SK-N-SH (cell line): ENCODE results near the gene SLC8A2. TPM values are rescaled to one million over a fixed set of nuclear protein-coding genes. Genes with fewer than 3 reads are reported as not detected.

Experiments
- CTCF ChIA-PET: fragments of 300-600, 350-600 bp; formaldehyde crosslinking; extraction: SDS; loops from one replicate; lab custom pipeline; 2021; lab: Yijun Ruan, JAX
- POLR2A ChIA-PET: fragments of 350-600 bp; sonication (Branson Sonifier 250); formaldehyde crosslinking; extraction: SDS; loops from one replicate; lab custom pipeline; 2020; ENCODE audit warnings: antibody characterized with exemption, inconsistent platforms; lab: Yijun Ruan, JAX
- DNase-seq: peaks from one replicate; pipeline ENCODE4 v3.0.0; 2012
- H2AFZ ChIP-seq: fragments of 200-600 bp; sonication (generic); 2 replicates; pipeline ENCODE4 v1.8.1; 2016; ENCODE audit warnings: antibody characterized with exemption, mild to moderate bottlenecking, low read depth
- H3F3A ChIP-seq: fragments of 200-600 bp; sonication (generic); replicated peaks from 2 replicates; pipeline ENCODE3; 2016; ENCODE audit warnings: antibody characterized with exemption, mild to moderate bottlenecking; ENCODE audit not compliant: insufficient read depth
- H3K27ac ChIP-seq, 2 experiments: fragments of 200-500 bp in 1 of 2; fragments of 200-600 bp in 1 of 2; sonication (Bioruptor generic) in 1 of 2; sonication (generic), shearing (Covaris generic) in 1 of 2; 2 replicates each; pipeline versions ENCODE4 v1.5.1 to v1.6.1; 2014 to 2016; ENCODE audit warnings: low read depth in 2 of 2, inconsistent platforms in 1 of 2, low read length in 1 of 2, mild to moderate bottlenecking in 1 of 2, mixed read lengths in 1 of 2
- H3K27me3 ChIP-seq: fragments of 200-600 bp; sonication (generic), shearing (Covaris generic); 2 replicates; pipeline ENCODE4 v1.6.1; 2016; ENCODE audit warnings: mixed run types; ENCODE audit not compliant: insufficient read depth
- H3K36me3 ChIP-seq, 2 experiments: fragments of 200-500 bp in 1 of 2; fragments of 200-600 bp in 1 of 2; sonication (Bioruptor generic) in 1 of 2; sonication (generic) in 1 of 2; replicated peaks in 1 of 2; 2 replicates each; pipeline versions ENCODE3 to v1.5.1; 2014 to 2016; ENCODE audit warnings: low read length in 1 of 2, mild to moderate bottlenecking in 1 of 2; ENCODE audit not compliant: insufficient read depth in 2 of 2, control insufficient read depth in 1 of 2
- H3K4me1 ChIP-seq, 2 experiments: fragments of 200-500 bp in 1 of 2; fragments of 200-600 bp in 1 of 2; sonication (Bioruptor generic) in 1 of 2; sonication (generic), shearing (Covaris generic) in 1 of 2; 2 replicates each; pipeline versions ENCODE4 v1.5.1 to v1.6.1; 2014 to 2016; ENCODE audit warnings: low read depth in 1 of 2, low read length in 1 of 2, mixed run types in 1 of 2; ENCODE audit not compliant: insufficient read depth in 2 of 2, control insufficient read depth in 1 of 2
- H3K4me2 ChIP-seq: fragments of 200-600 bp; sonication (generic), shearing (Covaris generic); 2 replicates; pipeline ENCODE4 v1.6.1; 2017; ENCODE audit warnings: mixed run types
- H3K4me3 ChIP-seq, 2 experiments: fragments of 200-500 bp in 1 of 2; fragments of 200-600 bp in 1 of 2; sonication (Bioruptor generic) in 1 of 2; sonication (generic), shearing (Covaris generic) in 1 of 2; 2 replicates each; pipeline versions ENCODE4 v1.5.1 to v1.8.1; 2014 to 2016; ENCODE audit warnings: low read depth in 2 of 2, inconsistent platforms in 1 of 2, low read length in 1 of 2, mild to moderate bottlenecking in 1 of 2, mixed read lengths in 1 of 2, moderate library complexity in 1 of 2
- H3K79me2 ChIP-seq: fragments of 200-600 bp; sonication (generic); 2 replicates; pipeline ENCODE4 v1.8.1; 2017; ENCODE audit warnings: mild to moderate bottlenecking; ENCODE audit not compliant: insufficient read depth
- H3K9ac ChIP-seq: fragments of 200-600 bp; sonication (generic); 2 replicates; pipeline ENCODE4 v1.6.1; 2017; ENCODE audit warnings: mixed run types
- H3K9me2 ChIP-seq: fragments of 200-600 bp; sonication (generic); 2 replicates; pipeline ENCODE4 v1.6.1; 2017; ENCODE audit warnings: mixed run types
- H3K9me3 ChIP-seq: fragments of 200-600 bp; sonication (generic); 2 replicates; pipeline ENCODE4 v1.6.1; 2017; ENCODE audit warnings: mixed run types, mild to moderate bottlenecking, moderate library complexity
- H4K20me1 ChIP-seq: fragments of 200-600 bp; sonication (generic); 2 replicates; pipeline ENCODE4 v1.6.1; 2017; ENCODE audit warnings: mild to moderate bottlenecking, mixed run types; ENCODE audit not compliant: insufficient read depth
- CHD2 ChIP-seq: fragments of 150-350 bp; IDR thresholded peaks from 2 replicates; pipeline ENCODE4 v1.6.1; 2018; ENCODE audit warnings: low read length; ENCODE audit not compliant: partially characterized antibody
- ELF1 ChIP-seq: IDR thresholded peaks from 2 replicates; pipeline ENCODE4 v1.4.0; 2012
- FOSL2 ChIP-seq: IDR thresholded peaks from 2 replicates; pipeline ENCODE4 v1.4.0; 2012; ENCODE audit warnings: low read depth, mild to moderate bottlenecking, moderate library complexity, borderline replicate concordance
- FOXM1 ChIP-seq: IDR thresholded peaks from 2 replicates; pipeline ENCODE4 v1.4.0; 2012; ENCODE audit warnings: low read depth, mild to moderate bottlenecking
- GABPA ChIP-seq: IDR thresholded peaks from 2 replicates; pipeline ENCODE4 v1.4.0; 2012; ENCODE audit warnings: low read depth, mild to moderate bottlenecking
- IRF3 ChIP-seq: fragments of 150-350 bp; IDR thresholded peaks from 2 replicates; pipeline ENCODE4 v1.6.1; 2016; ENCODE audit warnings: mild to moderate bottlenecking, low read depth, low read length
- JUND ChIP-seq: IDR thresholded peaks from 2 replicates; pipeline ENCODE4 v1.4.0; 2012
- MAX ChIP-seq: IDR thresholded peaks from 2 replicates; pipeline ENCODE4 v1.4.0; 2012; ENCODE audit warnings: low read depth
- NRF1 ChIP-seq: IDR thresholded peaks from 2 replicates; pipeline ENCODE4 v1.6.1; 2012; ENCODE audit warnings: low read depth, mild to moderate bottlenecking, low read length
- PBX3 ChIP-seq: IDR thresholded peaks from 2 replicates; pipeline ENCODE4; 2012
- POLR2AphosphoS5 ChIP-seq: IDR thresholded peaks from 2 replicates; pipeline ENCODE4 v1.6.1; 2012; ENCODE audit warnings: low read depth, low read length
- RXRA ChIP-seq: IDR thresholded peaks from 2 replicates; pipeline ENCODE4 v1.4.0; 2012; ENCODE audit warnings: low read depth, mild to moderate bottlenecking, borderline replicate concordance
- TEAD4 ChIP-seq: IDR thresholded peaks from 2 replicates; pipeline ENCODE4 v1.4.0; 2012; ENCODE audit warnings: mild to moderate bottlenecking, borderline replicate concordance; ENCODE audit not compliant: insufficient read depth
- USF1 ChIP-seq: IDR thresholded peaks from 2 replicates; pipeline ENCODE4 v1.4.0; 2012; ENCODE audit warnings: low read depth, borderline replicate concordance
- ZBTB33 ChIP-seq: IDR thresholded peaks from 2 replicates; pipeline ENCODE4 v1.4.0; 2012; ENCODE audit warnings: low read depth, borderline replicate concordance
- WGBS: methylation state at CpG from one replicate; pipeline ENCODE4 v1.1.6; 2017; ENCODE audit warnings: low lambda C conversion rate; 5-methylcytosine and 5-hydroxymethylcytosine counted together
- polyA plus RNA-seq, 3 experiments: library from polyadenylated mRNA; depleted of rRNA; stranded (reverse); fragments of >200 nt; gene quantifications; 2 replicates each; pipeline ENCODE4 v1.2.3, GENCODE V29; 2012

The SLC8A2 gene
- polyA plus RNA-seq, 1 of the 3 experiments (the other 2 are of a cell fraction), result 0.58 TPM

- no peak overlapping the region for H3K9ac ChIP-seq
- no peak overlapping the region; the same call in 1 of the 2 replicates for H2AFZ ChIP-seq
Measured at GRCh38 chr19:47483200-47483599, 11.5 kb upstream of the SLC8A2 start.

GRCh38 chr19:47481460-47482052 lies 9.9 kb upstream of the SLC8A2 start:
- Histone ChIP-seq H3K4me2 (no peak overlapping the region), H3K79me2 (no peaks in the 10 kb centered on the region), H3K4me1 (peaks cover 0 to 12% of the 10 kb centered on the region in 2 experiments; a peak in 1 of 4 replicates), H3K36me3 (peaks cover 0 to 5% of the 10 kb centered on the region in 2 experiments), H2AFZ (no peak overlapping the region), H3K27ac (no peak overlapping the region), H3K9ac (no peak overlapping the region), H3K4me3 (no peak overlapping the region), H3K9me3 (no peaks in the 10 kb centered on the region), H3K27me3 (no peaks in the 10 kb centered on the region), H4K20me1 (no peaks in the 10 kb centered on the region), H3K9me2 (no peaks in the 10 kb centered on the region), H3F3A (peaks cover 16% of the 10 kb centered on the region)
- CTCF ChIA-PET, result interaction anchor here (0.7 kb wide), 1 partner anchor 45 kb away, joined by 3 read pairs; no protein-coding TSS in a partner anchor
- no peak for DNase-seq
- TF ChIP-seq ELF1, result no peak
- POLR2A ChIA-PET, result no interaction called here
- WGBS, result 95% methylated on average over 4 of the region's 4 CpGs

More at GRCh38 chr19:47483200-47483599, 11.5 kb upstream of the SLC8A2 start:
- CTCF ChIA-PET, result interaction anchor here (0.7 to 3.2 kb wide), 23 partner anchors 10 to 215 kb away, joined by 3 to 52 read pairs (median 5); partner anchors contain the start of genes DHX34, NAPA and SLC8A2
- Histone ChIP-seq H3K79me2 (no peaks in the 10 kb centered on the region), H4K20me1 (no peaks in the 10 kb centered on the region), H3K36me3 (peaks cover 5% of the 10 kb centered on the region in 2 experiments), H3F3A (peaks cover 16% of the 10 kb centered on the region), H3K4me3 (peak overlapping the region; percentile 61 to 76; a peak in 3 of 4 replicates), H3K27ac (peak overlapping the region in 1 of 2 experiments; percentile 45; a peak in 1 of 4 replicates), H3K4me1 (peaks cover 0 to 12% of the 10 kb centered on the region in 2 experiments; a peak in 1 of 4 replicates), H3K9me2 (no peaks in the 10 kb centered on the region), H3K4me2 (0 out of 2 replicates have a peak overlapping the region, but pooled peaks have one; percentile 86), H3K27me3 (no peaks in the 10 kb centered on the region), H3K9me3 (no peaks in the 10 kb centered on the region)
- POLR2A ChIA-PET, result interaction anchor here (0.9 to 2.3 kb wide), 9 partner anchors 8 to 44 kb away, joined by 4 to 17 read pairs (median 8); partner anchors contain the start of gene SLC8A2
- TF ChIP-seq JUND, result no peak
- TF ChIP-seq TEAD4, result no peak
- TF ChIP-seq MAX, result no peak
- no peak for TF ChIP-seq ELF1
- TF ChIP-seq GABPA, result no peak
- no peak for TF ChIP-seq IRF3
- no peak for TF ChIP-seq POLR2AphosphoS5
- TF ChIP-seq FOSL2, result no peak
- 90% methylated on average over 14 of the region's 15 CpGs for WGBS
- no peak for DNase-seq

- WGBS, result 85% methylated on average over 12 of the region's 16 CpGs
- no peaks in the 10 kb centered on the region for H3K27me3 ChIP-seq
- POLR2A ChIA-PET, result no interaction called here
- H3K9me2 ChIP-seq, result no peaks in the 10 kb centered on the region
- no peak for DNase-seq
- no peak overlapping the region for H2AFZ ChIP-seq
- no peak overlapping the region for H3K27ac ChIP-seq
- H3K9me3 ChIP-seq, result no peaks in the 10 kb centered on the region
- no peak overlapping the region for H3K4me3 ChIP-seq
- no peak overlapping the region for H3K4me2 ChIP-seq
- no peaks in the 10 kb centered on the region for H4K20me1 ChIP-seq
- peaks cover 0 to 5% of the 10 kb centered on the region in 2 experiments for H3K36me3 ChIP-seq
- CTCF ChIA-PET, result interaction anchor here (0.7 to 1.9 kb wide), 2 partner anchors 44 to 263 kb away, joined by 3 to 7 read pairs; no protein-coding TSS in a partner anchor
- H3K9ac ChIP-seq, result no peak overlapping the region
- no peaks in the 10 kb centered on the region for H3K79me2 ChIP-seq
- H3K4me1 ChIP-seq, result peaks cover 0 to 12% of the 10 kb centered on the region in 2 experiments; a peak in 1 of 4 replicates
- peaks cover 11% of the 10 kb centered on the region for H3F3A ChIP-seq
- TF ChIP-seq MAX (no peak), USF1 (no peak), CHD2 (no peak), PBX3 (no peak), FOXM1 (no peak), RXRA (no peak), ZBTB33 (no peak), NRF1 (no peak), FOSL2 (no peak), ELF1 (no peak)
Measured at GRCh38 chr19:47480658-47481057, 9.0 kb upstream of the SLC8A2 start.
